PFSK-1 (cell line): ENCODE data around the gene SMIM45.

Source experiments
- FOXP2 ChIP-seq: optimal IDR thresholded peaks from 2 replicates; pipeline ENCODE3; 2011; ENCODE audit warnings: borderline replicate concordance, control low read depth, inconsistent platforms; ENCODE audit not compliant: insufficient read depth; ENCODE audit errors: extremely low read length, extremely low read depth
- POLR2AphosphoS5 ChIP-seq: IDR thresholded peaks from 2 replicates; pipeline ENCODE4 v1.6.1; 2012; ENCODE audit warnings: low read depth, mild to moderate bottlenecking, control low read depth, low read length, moderate library complexity
- REST ChIP-seq, 2 experiments: IDR thresholded peaks; 2 replicates each; pipeline versions ENCODE4 v1.6.1 to v1.8.0; 2011 to 2012; ENCODE audit warnings: low read depth in 2 of 2, low read length in 2 of 2, control low read depth in 1 of 2, inconsistent platforms in 1 of 2, mild to moderate bottlenecking in 1 of 2, moderate library complexity in 1 of 2; ENCODE audit not compliant: insufficient read depth in 1 of 2
- SIN3A ChIP-seq: IDR thresholded peaks from 2 replicates; pipeline ENCODE4 v1.6.1; 2012; ENCODE audit warnings: mild to moderate bottlenecking, low read length, moderate library complexity, borderline replicate concordance; ENCODE audit not compliant: insufficient read depth
- TAF1 ChIP-seq: IDR thresholded peaks from 2 replicates; pipeline ENCODE4 v1.6.1; 2012; ENCODE audit warnings: low read length, control low read depth, borderline replicate concordance; ENCODE audit not compliant: insufficient read depth

Gene SMIM45

GRCh38 chr22:41968601-41969000, 16.7 kb downstream of the SMIM45 start:
- no peak for TF ChIP-seq REST (IDR thresholded peaks at IDR 0.05; ENCODE audit: insufficient read depth in 1 of 2, low read depth in 2 of 2, low read length in 2 of 2)
- TF ChIP-seq FOXP2, result no peak
- TF ChIP-seq POLR2AphosphoS5, result no peak
- no peak for TF ChIP-seq TAF1
- no peak for TF ChIP-seq SIN3A

GRCh38 chr22:41969110-41969646, 17.2 kb downstream of the SMIM45 start, which contains the start of gene SEPTIN3:
Gene SEPTIN3, plus strand, starts transcription at chr22:41969443. Its CDS starts 2,050 bp downstream, at chr22:41971493.
- no peak for TF ChIP-seq POLR2AphosphoS5
- no peak for TF ChIP-seq SIN3A
- TF ChIP-seq FOXP2, result no peak
- no peak for TF ChIP-seq TAF1
- no peak for TF ChIP-seq REST (IDR thresholded peaks at IDR 0.05; ENCODE audit: insufficient read depth in 1 of 2, low read depth in 2 of 2, low read length in 2 of 2)

GRCh38 chr22:41970601-41971000, 18.7 kb downstream of the SMIM45 start:
- TF ChIP-seq SIN3A, result no peak
- no peak for TF ChIP-seq POLR2AphosphoS5
- TF ChIP-seq REST (IDR thresholded peaks at IDR 0.05; ENCODE audit: insufficient read depth in 1 of 2, low read depth in 2 of 2, low read length in 2 of 2), result no peak
- TF ChIP-seq TAF1, result no peak
- TF ChIP-seq FOXP2, result no peak

- TF ChIP-seq TAF1, result no peak
Observed at GRCh38 chr22:41971431-41971830, 19.5 kb downstream of the SMIM45 start.

- no peak for TF ChIP-seq TAF1
- no peak for TF ChIP-seq FOXP2
- TF ChIP-seq REST (IDR thresholded peaks at IDR 0.05; ENCODE audit: insufficient read depth in 1 of 2, low read depth in 2 of 2, low read length in 2 of 2), result no peak
- TF ChIP-seq SIN3A, result no peak
- no peak for TF ChIP-seq POLR2AphosphoS5
Observed at GRCh38 chr22:41974691-41975290, 22.8 kb downstream of the SMIM45 start.
